IMR-90 (cell line): ENCODE data around the gene CNNM1. TPM values are rescaled to one million over a fixed set of nuclear protein-coding genes. Genes with fewer than 3 reads are reported as not detected.

Experiments used
- ATAC-seq: fragments of 200-7000 bp; cut with Tn5 transposase; 2 replicates; pipeline ENCODE4 v1.9.1; 2020; ENCODE audit warnings: low read depth, mild to moderate bottlenecking, moderate library complexity
- BruUV-seq: library from RNA; stranded (reverse); fragments of 400-500 nt; replicated peaks from 2 replicates; lab custom pipeline; 2021; lab: Mats Ljungman, UMichigan
- CTCF ChIA-PET: fragments of 300-600 bp; formaldehyde crosslinking; extraction: SDS; loops from one replicate; lab custom pipeline; 2021; ENCODE audit warnings: antibody characterized with exemption; lab: Yijun Ruan, JAX
- POLR2A ChIA-PET: fragments of 300-600 bp; sonication (Branson Sonifier 250); formaldehyde crosslinking; loops from one replicate; lab custom pipeline; 2022; ENCODE audit warnings: antibody characterized with exemption; ENCODE audit not compliant: unreplicated experiment; lab: Charles Lee
- DNase-seq: peaks from one replicate; pipeline ENCODE4 v3.0.0; 2013
- H2AFZ ChIP-seq: replicated peaks from 2 replicates; pipeline ENCODE3; 2013; ENCODE audit warnings: low read length, mild to moderate bottlenecking; ENCODE audit not compliant: poor library complexity
- H2AK5ac ChIP-seq: 2 replicates; pipeline ENCODE4 v1.6.1; 2013; ENCODE audit warnings: low read depth, low read length, inconsistent platforms
- H2AK9ac ChIP-seq: replicated peaks from 2 replicates; pipeline ENCODE3; 2013; ENCODE audit warnings: mild to moderate bottlenecking, low read depth, low read length, moderate library complexity; ENCODE audit not compliant: poor library complexity
- H2BK120ac ChIP-seq: 2 replicates; pipeline ENCODE4 v1.6.1; 2013; ENCODE audit warnings: low read depth, low read length, inconsistent platforms
- H2BK15ac ChIP-seq: 3 replicates; pipeline ENCODE4 v1.6.1; 2013; ENCODE audit warnings: low read depth, low read length, inconsistent platforms
- H2BK20ac ChIP-seq: 2 replicates; pipeline ENCODE4 v1.6.1; 2013; ENCODE audit warnings: low read depth, mild to moderate bottlenecking, inconsistent platforms, low read length, moderate library complexity
- H2BK5ac ChIP-seq: 2 replicates; pipeline ENCODE4 v1.6.1; 2013; ENCODE audit warnings: mild to moderate bottlenecking, low read depth, low read length, inconsistent platforms; ENCODE audit not compliant: poor library complexity, severe bottlenecking
- H3K14ac ChIP-seq: replicated peaks from 2 replicates; pipeline ENCODE4 v1.6.1; 2013; ENCODE audit warnings: low read depth, low read length, inconsistent platforms
- H3K18ac ChIP-seq: 2 replicates; pipeline ENCODE4 v1.6.1; 2013; ENCODE audit warnings: low read depth, low read length, control low read depth
- H3K23ac ChIP-seq: 2 replicates; pipeline ENCODE4 v1.6.1; 2013; ENCODE audit warnings: low read depth, low read length, inconsistent platforms
- H3K27ac ChIP-seq: 2 replicates; pipeline ENCODE4 v1.5.1; 2013; ENCODE audit warnings: mild to moderate bottlenecking, control low read depth, low read length; ENCODE audit not compliant: insufficient read depth
- H3K27me3 ChIP-seq: 2 replicates; pipeline ENCODE4 v1.6.1; 2013; ENCODE audit warnings: low read length; ENCODE audit not compliant: control insufficient read depth, insufficient read depth
- H3K36me3 ChIP-seq: 2 replicates; pipeline ENCODE4 v1.6.1; 2013; ENCODE audit warnings: low read length, mixed read lengths; ENCODE audit not compliant: control insufficient read depth, insufficient read depth
- H3K4ac ChIP-seq: 2 replicates; pipeline ENCODE4 v1.6.1; 2013; ENCODE audit warnings: low read depth, low read length, inconsistent platforms
- H3K4me1 ChIP-seq: 2 replicates; pipeline ENCODE4 v1.6.1; 2013; ENCODE audit warnings: low read length, mixed read lengths; ENCODE audit not compliant: control insufficient read depth, insufficient read depth
- H3K4me2 ChIP-seq: 2 replicates; pipeline ENCODE4 v1.6.1; 2013; ENCODE audit warnings: low read depth, mild to moderate bottlenecking, control low read depth, low read length, moderate library complexity
- H3K4me3 ChIP-seq: 2 replicates; pipeline ENCODE4 v1.5.1; 2013; ENCODE audit warnings: low read depth, mild to moderate bottlenecking, control low read depth, low read length, moderate library complexity; ENCODE audit not compliant: insufficient read depth
- H3K56ac ChIP-seq: 2 replicates; pipeline ENCODE4 v1.6.1; 2013; ENCODE audit warnings: low read length, inconsistent platforms; ENCODE audit not compliant: insufficient read depth; ENCODE audit errors: extremely low read depth
- H3K79me1 ChIP-seq, 2 experiments: 2 replicates each; pipeline ENCODE4 v1.6.1; 2013; ENCODE audit warnings: low read length in 2 of 2, inconsistent platforms in 1 of 2, low read depth in 1 of 2
- H3K9ac ChIP-seq: 2 replicates; pipeline ENCODE4 v1.6.1; 2013; ENCODE audit warnings: low read depth, low read length, control low read depth
- H3K9me1 ChIP-seq: 2 replicates; pipeline ENCODE4 v1.6.1; 2013; ENCODE audit warnings: low read length, inconsistent platforms; ENCODE audit not compliant: insufficient read depth
- H3K9me3 ChIP-seq: 2 replicates; pipeline ENCODE4 v1.6.1; 2013; ENCODE audit warnings: low read length; ENCODE audit not compliant: control insufficient read depth, insufficient read depth
- H4K20me1 ChIP-seq: 2 replicates; pipeline ENCODE4 v1.6.1; 2013; ENCODE audit warnings: low read length, inconsistent platforms; ENCODE audit not compliant: insufficient read depth
- H4K5ac ChIP-seq: 2 replicates; pipeline ENCODE4 v1.6.1; 2013; ENCODE audit warnings: mild to moderate bottlenecking, low read depth, low read length, control low read depth
- H4K8ac ChIP-seq, 2 experiments: 2 replicates each; pipeline ENCODE4 v1.6.1; 2013; ENCODE audit warnings: low read depth in 2 of 2, low read length in 2 of 2, control low read depth in 1 of 2, inconsistent platforms in 1 of 2
- H4K91ac ChIP-seq: 2 replicates; pipeline ENCODE4 v1.6.1; 2013; ENCODE audit warnings: low read depth, low read length, inconsistent platforms; ENCODE audit not compliant: insufficient read depth
- BHLHE40 ChIP-seq: fragments of 150-350 bp; IDR thresholded peaks from 2 replicates; pipeline ENCODE4 v1.6.1; 2016; ENCODE audit warnings: mild to moderate bottlenecking, low read depth, low read length
- FOS ChIP-seq: fragments of 150-350 bp; IDR thresholded peaks from 2 replicates; pipeline ENCODE4 v1.6.1; 2016; ENCODE audit warnings: low read depth, low read length
- MXI1 ChIP-seq: IDR thresholded peaks from 2 replicates; pipeline ENCODE4 v1.6.1; 2012; ENCODE audit warnings: low read depth, mild to moderate bottlenecking, low read length, moderate library complexity, borderline replicate concordance
- RAD21 ChIP-seq: IDR thresholded peaks from 2 replicates; pipeline ENCODE4 v1.6.1; 2012; ENCODE audit warnings: low read length, improper control_type of control experiment
- WGBS, 2 experiments: methylation state at CpG; one replicate each; pipeline versions ENCODE4 v1.1.5 to v1.1.7; 2013; ENCODE audit warnings: missing lambda C conversion rate in 2 of 2; ENCODE audit not compliant: insufficient read length in 1 of 2; ENCODE audit errors: extremely low coverage in 2 of 2; 5-methylcytosine and 5-hydroxymethylcytosine counted together
- dilution Hi-C: fragments of 300-500 bp; cut with HindIII; formaldehyde crosslinking; loops from one replicate; pipeline ENCODE4 v1.14.3; 2018; ENCODE audit warnings: low sequenced_read_pairs; ENCODE audit not compliant: unreplicated experiment
- in situ Hi-C: fragments of 300-500 bp; cut with MboI; formaldehyde crosslinking; loops from 3 replicates; pipeline ENCODE4 v1.14.3; 2019; ENCODE audit warnings: low sequenced_read_pairs, inconsistent platforms, mixed read lengths
- intact Hi-C: fragments of 100-400 bp; cut with micrococcal nuclease; formaldehyde crosslinking; loops from 2 replicates; pipeline ENCODE4 v1.10.0; 2022
- polyA plus RNA-seq, 3 experiments: library from polyadenylated mRNA; depleted of rRNA; stranded (reverse); fragments of >200 nt; gene quantifications; 2 replicates each; pipeline ENCODE4 v1.2.3, GENCODE V29; 2012; ENCODE audit warnings: low replicate concordance in 1 of 3
- total RNA-seq: library from RNA; depleted of rRNA; stranded (reverse); fragments of >200 nt; gene quantifications from 2 replicates; pipeline ENCODE4 v1.2.3, GENCODE V29; 2012

CNNM1 gene
- total and polyA plus RNA-seq, 2 of the 4 experiments (the other 2 are of a cell fraction) = 0.18 to 0.39 TPM

DNA sequence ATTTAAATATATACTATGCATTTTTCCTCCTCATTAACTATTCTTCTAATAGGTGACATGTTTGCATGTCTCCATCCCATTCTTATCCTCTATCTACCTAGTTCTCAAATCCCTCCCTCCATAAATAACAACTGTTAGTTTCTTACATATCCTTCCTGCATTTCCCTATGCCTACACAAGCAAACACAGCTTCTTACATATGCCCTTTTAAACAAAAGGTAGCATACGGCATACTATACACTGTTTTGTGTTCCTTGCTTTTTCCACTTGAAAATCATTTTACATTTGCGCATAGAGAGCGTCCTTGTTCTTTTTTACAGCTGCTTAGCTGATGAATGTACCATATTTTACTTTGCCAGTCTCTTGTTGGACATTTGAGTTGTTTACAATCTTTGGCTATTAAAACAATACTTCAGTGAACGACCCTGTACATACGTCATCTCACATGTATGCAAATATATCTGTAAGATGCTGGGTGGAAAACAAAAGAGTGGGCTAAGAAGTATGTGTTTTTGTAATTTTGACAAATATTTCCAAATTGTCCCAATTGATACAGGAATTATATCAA, 93.5 kb downstream of the CNNM1 start:
- Histone ChIP-seq H2AK5ac (no peak overlapping the region), H3K23ac (no peak overlapping the region), H3K9ac (no peak overlapping the region), H3K14ac (no peak overlapping the region), H3K9me1 (no peaks in the 10 kb centered on the region), H4K5ac (no peak overlapping the region), H2BK5ac (no peak overlapping the region), H2AFZ (no peak overlapping the region), H2BK15ac (no peak overlapping the region), H3K27ac (no peak overlapping the region), H3K18ac (no peak overlapping the region), H3K36me3 (peaks cover 22% of the 10 kb centered on the region), H3K4me3 (no peak overlapping the region), H3K79me1 (peaks cover 9 to 25% of the 10 kb centered on the region in 2 experiments), H3K4me2 (no peak overlapping the region), H4K8ac (no peak overlapping the region), H2BK20ac (no peak overlapping the region), H2AK9ac (no peak overlapping the region), H3K56ac (no peak overlapping the region), H3K9me3 (no peaks in the 10 kb centered on the region), H3K4ac (no peak overlapping the region), H2BK120ac (no peak overlapping the region), H4K91ac (no peak overlapping the region), H4K20me1 (no peaks in the 10 kb centered on the region), H3K27me3 (no peaks in the 10 kb centered on the region), H3K4me1 (no peaks in the 10 kb centered on the region)
- CTCF ChIA-PET = no interaction called here
- no peak for DNase-seq
- TF ChIP-seq BHLHE40 (no peak), FOS (no peak), MXI1 (no peak), RAD21 (no peak)
- in situ Hi-C loops (no loop called here), dilution Hi-C loops (no loop called here), intact Hi-C loops (no loop called here)
- WGBS, 2 experiments = no CpG with 5 or more reads among the region's 5 CpGs
- POLR2A ChIA-PET = no interaction called here
- no peak for ATAC-seq
- BruUV-seq = no TSS peak
